GM19240 (cell line): ENCODE results near the gene TPRG1.

Source experiments
- DNase-seq: peaks from one replicate; pipeline ENCODE4 v3.0.0; 2011; ENCODE audit warnings: low spot score; ENCODE audit not compliant: insufficient read length

Gene TPRG1

GRCh38 chr3:189353318-189353965 is 181.7 kb downstream of the TPRG1 start:
- DNase-seq, result no peak

- DNase-seq, result no peak
Measured at GRCh38 chr3:189353988-189354889, 182.5 kb downstream of the TPRG1 start.

GRCh38 chr3:189355115-189355480 is 183.3 kb downstream of the TPRG1 start:
- DNase-seq, result no peak

- no peak for DNase-seq
Measured at GRCh38 chr3:189355481-189356201, 183.9 kb downstream of the TPRG1 start.

GRCh38 chr3:189360291-189360690 is 188.5 kb downstream of the TPRG1 start:
- no peak for DNase-seq

- no peak for DNase-seq
Measured at GRCh38 chr3:189361103-189361835, 189.5 kb downstream of the TPRG1 start.

- DNase-seq, result no peak
Measured at GRCh38 chr3:189363590-189364255, 192.0 kb downstream of the TPRG1 start.

- no peak for DNase-seq
Measured at GRCh38 chr3:189365609-189366564, 194.1 kb downstream of the TPRG1 start.

GRCh38 chr3:189368384-189368783 is 196.6 kb downstream of the TPRG1 start:
- DNase-seq, result no peak

GRCh38 chr3:189369636-189370035 is 197.9 kb downstream of the TPRG1 start:
- no peak for DNase-seq

GRCh38 chr3:189372243-189372642 is 200.5 kb downstream of the TPRG1 start:
- DNase-seq, result no peak
